ENCODE data around the gene GPR45. TPM values are rescaled to one million over a fixed set of nuclear protein-coding genes. Genes with fewer than 3 reads are reported as not detected.
"Not testable (repeated sequence)": the region's sequence is repeated elsewhere in the genome, so short reads cannot be mapped to it uniquely, and the experiment has no call there.

Gene GPR45
- total and polyA plus RNA-seq, 8 donors, result 0.17 TPM; not detected in 7

GRCh38 chr2:105248316-105249070 lies 7.0 kb downstream of the GPR45 start:
- Histone ChIP-seq H3K36me3 (no peaks in the 10 kb centered on the region), H3K9me3 (no peaks in the 10 kb centered on the region), H3K4me3 (no peak overlapping the region), H3K27me3 (no peaks in the 10 kb centered on the region), H3K4me1 (no peaks in the 10 kb centered on the region), H3K27ac (no peak overlapping the region)
- ATAC-seq (no peak), DNase-seq (no peak)
- intact Hi-C loops (cut with DNase I), result no loop called here
- no peak for TF ChIP-seq CTCF (IDR thresholded peaks at IDR 0.05)

- no peak overlapping the region for H3K27ac ChIP-seq
- TF ChIP-seq CTCF (IDR thresholded peaks at IDR 0.05), result no peak
- no peaks in the 10 kb centered on the region for H3K4me1 ChIP-seq
- no peaks in the 10 kb centered on the region for H3K36me3 ChIP-seq
- H3K9me3 ChIP-seq, result no peaks in the 10 kb centered on the region
- no peak overlapping the region for H3K4me3 ChIP-seq
- ATAC-seq, result no peak
- DNase-seq, result no peak
- intact Hi-C loops (cut with DNase I), result no loop called here
- no peaks in the 10 kb centered on the region for H3K27me3 ChIP-seq
These were observed 7.6 kb downstream of the GPR45 start for GRCh38 chr2:105249181-105249580.

- no peak for ATAC-seq
- Histone ChIP-seq H3K4me3 (no peak overlapping the region), H3K9me3 (no peaks in the 10 kb centered on the region), H3K4me1 (no peaks in the 10 kb centered on the region), H3K27ac (no peak overlapping the region), H3K27me3 (no peaks in the 10 kb centered on the region), H3K36me3 (no peaks in the 10 kb centered on the region)
- no peak for DNase-seq
- intact Hi-C loops (cut with DNase I), result no loop called here
- TF ChIP-seq CTCF (IDR thresholded peaks at IDR 0.05), result no peak
These were observed 8.3 kb downstream of the GPR45 start for GRCh38 chr2:105249891-105250290.

GRCh38 chr2:105251016-105251648 lies 9.6 kb downstream of the GPR45 start:
- H3K36me3 ChIP-seq; intact Hi-C loops (cut with DNase I); H3K4me3 ChIP-seq; H3K4me1 ChIP-seq; H3K27me3 ChIP-seq; H3K9me3 ChIP-seq; DNase-seq; H3K27ac ChIP-seq; ATAC-seq: not testable (repeated sequence)

GRCh38 chr2:105252271-105252670 lies 10.7 kb downstream of the GPR45 start:
- ATAC-seq (peak; percentile 45), DNase-seq (no peak)
- Histone ChIP-seq H3K9me3 (no peaks in the 10 kb centered on the region), H3K27me3 (no peaks in the 10 kb centered on the region), H3K4me3 (no peak overlapping the region), H3K4me1 (no peaks in the 10 kb centered on the region), H3K36me3 (no peaks in the 10 kb centered on the region), H3K27ac (no peak overlapping the region)
- no peak for TF ChIP-seq CTCF (IDR thresholded peaks at IDR 0.05)
- intact Hi-C loops (cut with DNase I), result no loop called here
